K562 (cell line): ENCODE results near the gene SELENOK. TPM values are rescaled to one million over a fixed set of nuclear protein-coding genes. Genes with fewer than 3 reads are reported as not detected.

Experiments used
- ATAC-seq: fragments of 200-7000 bp; cut with Tn5 transposase; 3 replicates; pipeline ENCODE4 v1.9.1; 2020; ENCODE audit warnings: moderate library complexity
- BruUV-seq: library from RNA; stranded (reverse); fragments of 400-500 nt; replicated peaks from 2 replicates; lab custom pipeline; 2021; lab: Mats Ljungman, UMichigan
- CTCF ChIA-PET: fragments of 300-600 bp; formaldehyde crosslinking; extraction: SDS; loops from one replicate; lab custom pipeline; 2021; ENCODE audit warnings: low intra/inter-chr PET ratio; lab: Yijun Ruan, JAX
- POLR2A ChIA-PET: fragments of 300-600, 350-650 bp; sonication (Branson Sonifier 250); formaldehyde crosslinking; extraction: SDS; loops from one replicate; lab custom pipeline; 2021; ENCODE audit warnings: antibody characterized with exemption, inconsistent platforms; lab: Yijun Ruan, JAX
- DNase-seq, 4 experiments: peaks; one replicate each; pipeline versions ENCODE4 v3.0.0 to v3.0.0-alpha.2; 2011 to 2018; ENCODE audit warnings: low spot score in 3 of 4, mixed read lengths in 3 of 4; ENCODE audit errors: extremely low read depth in 1 of 4
- FAIRE-seq: peaks from 2 replicates; lab custom pipeline; 2011; peaks lifted over from hg19 to GRCh38; lab: Jason Lieb, UNC
- H2AFZ ChIP-seq: 2 replicates; pipeline ENCODE4 v1.6.0; 2011; ENCODE audit warnings: low read depth, low read length, control low read depth, inconsistent platforms
- H3K27ac ChIP-seq: fragments of 200-600 bp; 3 replicates; pipeline ENCODE4 v1.8.0; 2011; ENCODE audit warnings: low read depth, mild to moderate bottlenecking, control low read depth, inconsistent platforms, low read length, moderate library complexity, mixed read lengths; ENCODE audit errors: extremely low read depth
- H3K27me3 ChIP-seq, 2 experiments: fragments of 300-600 bp in 1 of 2; 2 replicates in 1 of 2; 3 replicates in 1 of 2; pipeline versions ENCODE4 v1.6.0 to v1.8.0; 2011; ENCODE audit warnings: inconsistent platforms in 2 of 2, low read length in 2 of 2, mild to moderate bottlenecking in 1 of 2, mixed read lengths in 1 of 2, moderate library complexity in 1 of 2; ENCODE audit not compliant: control insufficient read depth in 2 of 2, insufficient read depth in 2 of 2
- H3K36me3 ChIP-seq: fragments of 300-600 bp; 3 replicates; pipeline ENCODE4 v1.8.0; 2011; ENCODE audit warnings: mild to moderate bottlenecking, low read length, inconsistent platforms; ENCODE audit not compliant: control insufficient read depth, insufficient read depth
- H3K4me1 ChIP-seq, 2 experiments: fragments of 200-600 bp in 1 of 2; replicated peaks in 1 of 2; 2 replicates in 1 of 2; 3 replicates in 1 of 2; pipeline versions ENCODE4 v1.5.1 to v1.8.0; 2011; ENCODE audit warnings: inconsistent platforms in 2 of 2, low read length in 2 of 2, mild to moderate bottlenecking in 1 of 2, mixed read lengths in 1 of 2, moderate library complexity in 1 of 2; ENCODE audit not compliant: control insufficient read depth in 2 of 2, insufficient read depth in 2 of 2
- H3K4me2 ChIP-seq: 2 replicates; pipeline ENCODE4 v1.6.1; 2011; ENCODE audit warnings: low read length, control low read depth, inconsistent platforms, mixed read lengths; ENCODE audit not compliant: insufficient read depth
- H3K4me3 ChIP-seq: fragments of 200-600 bp; sonication (generic), shearing (Covaris generic); 2 replicates; pipeline ENCODE4 v1.5.1; 2016; ENCODE audit warnings: control low read depth, inconsistent platforms
- H3K79me2 ChIP-seq: fragments of 200-600 bp; 3 replicates; pipeline ENCODE4 v1.8.0; 2011; ENCODE audit warnings: low read length, inconsistent platforms; ENCODE audit not compliant: control insufficient read depth, insufficient read depth
- H3K9ac ChIP-seq, 2 experiments: 2 replicates each; pipeline versions ENCODE4 v1.6.0 to v1.6.1; 2011; ENCODE audit warnings: low read depth in 2 of 2, low read length in 2 of 2, control low read depth in 1 of 2, inconsistent platforms in 1 of 2, mild to moderate bottlenecking in 1 of 2, mixed read lengths in 1 of 2; ENCODE audit not compliant: insufficient read depth in 1 of 2
- H3K9me1 ChIP-seq: one replicate; pipeline ENCODE4 v1.6.0; 2011; ENCODE audit warnings: inconsistent platforms, mild to moderate bottlenecking, low read length, moderate library complexity; ENCODE audit not compliant: control insufficient read depth, insufficient read depth
- H3K9me3 ChIP-seq: replicated peaks from 2 replicates; pipeline ENCODE4 v1.5.1; 2011; ENCODE audit warnings: low read depth, low read length, inconsistent platforms; ENCODE audit not compliant: control insufficient read depth, insufficient read depth
- H4K20me1 ChIP-seq: replicated peaks from 2 replicates; pipeline ENCODE4 v1.6.1; 2011; ENCODE audit warnings: low read length, inconsistent platforms, mixed read lengths; ENCODE audit not compliant: control insufficient read depth, insufficient read depth
- EZH2 ChIP-seq: IDR thresholded peaks from 2 replicates; pipeline ENCODE4 v1.6.1; 2012; ENCODE audit warnings: low read depth, mild to moderate bottlenecking, inconsistent platforms, low read length, borderline replicate concordance
- FOXP1 ChIP-seq: sonication (generic); formaldehyde crosslinking; IDR thresholded peaks from 2 replicates; pipeline ENCODE4 v1.8.0; 2022; ENCODE audit warnings: mild to moderate bottlenecking, missing genetic modification reagents
- GTF2A2 ChIP-seq: IDR thresholded peaks from 2 replicates; pipeline ENCODE4 v1.6.1; 2016; ENCODE audit warnings: mild to moderate bottlenecking, missing genetic modification characterization, missing compliant biosample characterization
- OTX1 ChIP-seq: fragments of 450-650 bp; formaldehyde crosslinking; IDR thresholded peaks from 2 replicates; pipeline ENCODE4 v1.4.0; 2022; ENCODE audit warnings: mild to moderate bottlenecking
- PHF8 ChIP-seq: fragments of 200-600 bp; sonication (generic); IDR thresholded peaks from 2 replicates; pipeline ENCODE4 v1.6.1; 2012; ENCODE audit warnings: mixed run types, mild to moderate bottlenecking, inconsistent platforms, low read length, moderate library complexity, borderline replicate concordance
- PRMT5 ChIP-seq: sonication (generic); formaldehyde crosslinking; IDR thresholded peaks from 2 replicates; pipeline ENCODE4 v1.5.0; 2020; ENCODE audit warnings: missing genetic modification reagents
- RFX1 ChIP-seq: fragments of 450-650 bp; IDR thresholded peaks from 2 replicates; pipeline ENCODE4 v1.6.1; 2016; ENCODE audit warnings: mild to moderate bottlenecking, moderate library complexity
- SP2 ChIP-seq: IDR thresholded peaks from 2 replicates; pipeline ENCODE4 v1.6.1; 2011; ENCODE audit warnings: mild to moderate bottlenecking, low read depth, low read length, moderate library complexity; ENCODE audit not compliant: poor library complexity, severe bottlenecking; ENCODE audit errors: extremely low read depth
- ZNF316 ChIP-seq: fragments of 450-650 bp; IDR thresholded peaks from 2 replicates; pipeline ENCODE4 v1.6.1; 2016
- ZNF75A ChIP-seq: fragments of 450-650 bp; formaldehyde crosslinking; IDR thresholded peaks from 2 replicates; pipeline ENCODE4 v1.4.0; 2020; ENCODE audit warnings: mild to moderate bottlenecking
- WGBS: fragments of 100-300 bp; shearing (Covaris generic); methylation state at CpG from one replicate; pipeline ENCODE4 v1.1.6; 2016; ENCODE audit warnings: low coverage, mixed read lengths; ENCODE audit not compliant: insufficient coverage; ENCODE audit errors: missing lambda C conversion rate; 5-methylcytosine and 5-hydroxymethylcytosine counted together
- in situ Hi-C: fragments of 300-500 bp; cut with MboI; formaldehyde crosslinking; loops from 4 replicates; pipeline ENCODE4 v1.15.0; 2018; ENCODE audit warnings: inconsistent platforms, mixed read lengths
- intact Hi-C: fragments of 100-400 bp; cut with micrococcal nuclease; formaldehyde crosslinking; loops from 2 replicates; pipeline ENCODE4 v1.14.2; 2022
- polyA plus RNA-seq, 8 experiments: library from polyadenylated mRNA; depleted of rRNA in 4 of 8; stranded (reverse) in 5 of 8; unstranded in 3 of 8; fragments of >200 nt; fragmentation: Nextera tagmentation in 2 of 8; fragmentation: Illumina TruSeq in 1 of 8; extraction: Ambion mirVana in 2 of 8; extraction: Trizol in 1 of 8; gene quantifications; 2 replicates each; pipeline versions ENCODE4 v1.2.1 to v1.2.3, GENCODE V29; 2011 to 2014; ENCODE audit warnings: inconsistent platforms in 1 of 8, missing spikeins in 1 of 8
- total RNA-seq, 7 experiments: library from RNA; depleted of rRNA in 6 of 7; stranded (reverse); fragments of >200 nt in 6 of 7; fragmentation: Illumina TruSeq in 2 of 7; extraction: Trizol in 2 of 7; gene quantifications; 2 replicates each; pipeline versions ENCODE4 v1.2.1 to v1.2.3, GENCODE V29; 2011 to 2021; ENCODE audit warnings: low replicate concordance in 1 of 7
- TF ChIP-seq, protein P1 (sequence below): fragments of 450-650 bp; IDR thresholded peaks from 2 replicates; pipeline ENCODE4 v1.7.0; 2016; ENCODE audit warnings: borderline replicate concordance
- TF ChIP-seq, protein P2 (sequence below): IDR thresholded peaks from 2 replicates; pipeline ENCODE4 v1.6.1; 2011; ENCODE audit warnings: borderline replicate concordance, low read depth, mild to moderate bottlenecking, moderate library complexity, low read length; ENCODE audit not compliant: insufficient read depth, poor library complexity, severe bottlenecking
- TF ChIP-seq, protein P3 (sequence below): fragments of 250-450 bp; sonication (Bioruptor Pico); IDR thresholded peaks from 2 replicates; pipeline ENCODE4 v1.5.0; 2021

Gene SELENOK
- total and polyA plus RNA-seq, 9 of the 15 experiments (the other 6 are each of a cell fraction or from before 2014, with no cell fraction given) = 18.3 to 164 (median 34.8) TPM

DNA sequence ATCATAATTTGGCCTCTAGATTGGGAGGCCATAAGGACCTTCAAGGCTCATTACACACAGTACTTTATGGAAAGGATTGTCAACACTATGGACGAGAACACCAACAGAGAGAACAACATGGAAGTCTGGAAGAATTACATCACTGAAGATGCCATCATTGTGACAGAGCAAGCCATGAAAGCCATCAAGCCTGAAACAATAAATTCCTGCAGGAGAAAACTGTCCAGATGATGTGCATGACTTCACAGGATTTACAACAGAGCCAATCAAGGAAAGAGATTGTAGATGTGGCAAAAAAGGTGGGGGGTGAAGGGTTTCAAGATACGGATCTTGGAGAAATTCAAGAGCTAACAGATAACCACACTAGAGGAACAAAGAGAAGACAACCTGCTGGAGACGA lies 29.4 kb downstream of the SELENOK start:
- ChIA-PET POLR2A (no interaction called here), CTCF (no interaction called here)
- in situ Hi-C loops (no loop called here), intact Hi-C loops (no loop called here)
- H3K27ac ChIP-seq = no peak overlapping the region
- no peaks in the 10 kb centered on the region for H3K4me1 ChIP-seq
- no peaks in the 10 kb centered on the region for H3K79me2 ChIP-seq
- H3K9ac ChIP-seq = no peak overlapping the region
- no peaks in the 10 kb centered on the region for H3K27me3 ChIP-seq
- no peaks in the 10 kb centered on the region for H3K9me1 ChIP-seq
- H3K4me3 ChIP-seq = no peak overlapping the region
- H2AFZ ChIP-seq = no peak overlapping the region
- peaks cover 18% of the 10 kb centered on the region; the same call in 1 of the 3 replicates for H3K36me3 ChIP-seq
- H3K9me3 ChIP-seq = no peaks in the 10 kb centered on the region
- no TSS peak for BruUV-seq
- no peak overlapping the region for H3K4me2 ChIP-seq
- no peaks in the 10 kb centered on the region for H4K20me1 ChIP-seq
- WGBS = 80% methylated on average over 3 of the region's 3 CpGs
- FAIRE-seq (no peak), ATAC-seq (no peak), DNase-seq (no peak)
- TF ChIP-seq PHF8 (no peak), SP2 (no peak), RFX1 (no peak), ZNF316 (no peak), ZNF75A (CRISPR knock-in tag) (no peak), OTX1 (CRISPR knock-in tag) (no peak), FOXP1 (no peak), GTF2A2 (tag) (no peak), EZH2 (no peak), PRMT5 (CRISPR knock-in tag) (no peak)
- TF ChIP-seq, protein P1, sequence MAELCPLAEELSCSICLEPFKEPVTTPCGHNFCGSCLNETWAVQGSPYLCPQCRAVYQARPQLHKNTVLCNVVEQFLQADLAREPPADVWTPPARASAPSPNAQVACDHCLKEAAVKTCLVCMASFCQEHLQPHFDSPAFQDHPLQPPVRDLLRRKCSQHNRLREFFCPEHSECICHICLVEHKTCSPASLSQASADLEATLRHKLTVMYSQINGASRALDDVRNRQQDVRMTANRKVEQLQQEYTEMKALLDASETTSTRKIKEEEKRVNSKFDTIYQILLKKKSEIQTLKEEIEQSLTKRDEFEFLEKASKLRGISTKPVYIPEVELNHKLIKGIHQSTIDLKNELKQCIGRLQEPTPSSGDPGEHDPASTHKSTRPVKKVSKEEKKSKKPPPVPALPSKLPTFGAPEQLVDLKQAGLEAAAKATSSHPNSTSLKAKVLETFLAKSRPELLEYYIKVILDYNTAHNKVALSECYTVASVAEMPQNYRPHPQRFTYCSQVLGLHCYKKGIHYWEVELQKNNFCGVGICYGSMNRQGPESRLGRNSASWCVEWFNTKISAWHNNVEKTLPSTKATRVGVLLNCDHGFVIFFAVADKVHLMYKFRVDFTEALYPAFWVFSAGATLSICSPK = no peak
- TF ChIP-seq, protein P2, sequence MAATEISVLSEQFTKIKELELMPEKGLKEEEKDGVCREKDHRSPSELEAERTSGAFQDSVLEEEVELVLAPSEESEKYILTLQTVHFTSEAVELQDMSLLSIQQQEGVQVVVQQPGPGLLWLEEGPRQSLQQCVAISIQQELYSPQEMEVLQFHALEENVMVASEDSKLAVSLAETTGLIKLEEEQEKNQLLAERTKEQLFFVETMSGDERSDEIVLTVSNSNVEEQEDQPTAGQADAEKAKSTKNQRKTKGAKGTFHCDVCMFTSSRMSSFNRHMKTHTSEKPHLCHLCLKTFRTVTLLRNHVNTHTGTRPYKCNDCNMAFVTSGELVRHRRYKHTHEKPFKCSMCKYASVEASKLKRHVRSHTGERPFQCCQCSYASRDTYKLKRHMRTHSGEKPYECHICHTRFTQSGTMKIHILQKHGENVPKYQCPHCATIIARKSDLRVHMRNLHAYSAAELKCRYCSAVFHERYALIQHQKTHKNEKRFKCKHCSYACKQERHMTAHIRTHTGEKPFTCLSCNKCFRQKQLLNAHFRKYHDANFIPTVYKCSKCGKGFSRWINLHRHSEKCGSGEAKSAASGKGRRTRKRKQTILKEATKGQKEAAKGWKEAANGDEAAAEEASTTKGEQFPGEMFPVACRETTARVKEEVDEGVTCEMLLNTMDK = no peak
- TF ChIP-seq, protein P3, sequence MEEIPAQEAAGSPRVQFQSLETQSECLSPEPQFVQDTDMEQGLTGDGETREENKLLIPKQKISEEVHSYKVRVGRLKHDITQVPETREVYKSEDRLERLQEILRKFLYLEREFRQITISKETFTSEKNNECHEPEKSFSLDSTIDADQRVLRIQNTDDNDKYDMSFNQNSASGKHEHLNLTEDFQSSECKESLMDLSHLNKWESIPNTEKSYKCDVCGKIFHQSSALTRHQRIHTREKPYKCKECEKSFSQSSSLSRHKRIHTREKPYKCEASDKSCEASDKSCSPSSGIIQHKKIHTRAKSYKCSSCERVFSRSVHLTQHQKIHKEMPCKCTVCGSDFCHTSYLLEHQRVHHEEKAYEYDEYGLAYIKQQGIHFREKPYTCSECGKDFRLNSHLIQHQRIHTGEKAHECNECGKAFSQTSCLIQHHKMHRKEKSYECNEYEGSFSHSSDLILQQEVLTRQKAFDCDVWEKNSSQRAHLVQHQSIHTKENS (CRISPR knock-in tag) = no peak
